ENCODE data around the gene STAC3.

- TF ChIP-seq TAF1 (IDR thresholded peaks at IDR 0.05; ENCODE audit: borderline replicate concordance, low read depth, low read length) (no peak), POLR2A (IDR thresholded peaks at IDR 0.05; ENCODE audit: low read depth, low read length) (no peak)
Observed at GRCh38 chr12:57198329-57198728, 52.7 kb downstream of the STAC3 start.

Data from GM12892 (cell line).